H1 (cell line): ENCODE data around the gene PIK3R1. TPM values are rescaled to one million over a fixed set of nuclear protein-coding genes. Genes with fewer than 3 reads are reported as not detected.

ENCODE experiments used
- BACH1 ChIP-seq: IDR thresholded peaks from 2 replicates; pipeline ENCODE4 v1.6.1; 2012; ENCODE audit warnings: low read length, improper control_type of control experiment
- CBX8 ChIP-seq: fragments of 300-800, 300-1000 bp; sonication (generic); IDR thresholded peaks from 2 replicates; pipeline ENCODE4 v1.7.1; 2016; ENCODE audit warnings: low read depth, low read length, borderline replicate concordance
- FOSL1 ChIP-seq: IDR thresholded peaks from 2 replicates; pipeline ENCODE4 v1.6.1; 2011; ENCODE audit warnings: mild to moderate bottlenecking, low read depth, low read length, moderate library complexity; ENCODE audit not compliant: insufficient read depth
- GTF2F1 ChIP-seq: IDR thresholded peaks from 2 replicates; pipeline ENCODE4 v1.6.1; 2012; ENCODE audit warnings: low read depth, low read length, improper control_type of control experiment, borderline replicate concordance
- KDM1A ChIP-seq: fragments of 200-600, 300-600 bp; sonication (generic); IDR thresholded peaks from 2 replicates; pipeline ENCODE4 v1.7.1; 2016; ENCODE audit warnings: mild to moderate bottlenecking, low read length, borderline replicate concordance
- KDM5A ChIP-seq: fragments of 200-600 bp; IDR thresholded peaks from 2 replicates; pipeline ENCODE4 v1.7.1; 2012; ENCODE audit warnings: mild to moderate bottlenecking, low read length, inconsistent platforms, mixed read lengths
- SIRT6 ChIP-seq: IDR thresholded peaks from one replicate; pipeline ENCODE4 v1.7.1; 2012; ENCODE audit warnings: low read length, inconsistent platforms
- TBP ChIP-seq: IDR thresholded peaks from 2 replicates; pipeline ENCODE4 v1.6.1; 2011; ENCODE audit warnings: low read depth, low read length, improper control_type of control experiment
- USF2 ChIP-seq: IDR thresholded peaks from 2 replicates; pipeline ENCODE4 v1.6.1; 2011; ENCODE audit warnings: low read length, improper control_type of control experiment
- polyA plus RNA-seq, 7 experiments: library from polyadenylated mRNA; depleted of rRNA in 3 of 7; stranded (reverse) in 5 of 7; unstranded in 2 of 7; fragments of >200 nt in 5 of 7; fragments of 200-250 nt in 2 of 7; gene quantifications; 1 replicate in 5 of 7; 2 replicates in 1 of 7; 4 replicates in 1 of 7; pipeline versions ENCODE4 v1.2.1 to v1.2.3, GENCODE V29; 2011 to 2013; ENCODE audit warnings: missing spikeins in 2 of 7, mixed read lengths in 2 of 7
- total RNA-seq: library from RNA; stranded (reverse); fragmentation: NEBNext Ultra II Directional; extraction: Animal tissue kit (Norgen Biotek cat#: 25700); gene quantifications from 2 replicates; pipeline ENCODE4 v1.2.1, GENCODE V29; 2021

Gene PIK3R1
- total and polyA plus RNA-seq, 2 of the 8 experiments (the other 6 are each of a cell fraction or from before 2014, with no cell fraction given), result 2.3 to 13.7 TPM

GRCh38 chr5:68295772-68296171 lies 80.2 kb downstream of the PIK3R1 start (continued):
- TF ChIP-seq USF2 (no peak), KDM5A (no peak), TBP (no peak), GTF2F1 (no peak), FOSL1 (no peak), KDM1A (no peak), CBX8 (no peak), SIRT6 (no peak), BACH1 (no peak)
